Activated gamma-delta T cell treated with anti-CD3 and anti-CD28 coated beads, Interleukin-2, amount 50 U/mL, for 16 hours (primary cell): ENCODE results near the gene CUZD1.

Experiments used
- DNase-seq: peaks from one replicate; pipeline ENCODE4 v3.0.0-alpha.2; 2020; ENCODE audit warnings: low read depth

Gene CUZD1

GRCh38 chr10:122815458-122815857 is 30.2 kb downstream of the CUZD1 start:
- no peak for DNase-seq

DNA sequence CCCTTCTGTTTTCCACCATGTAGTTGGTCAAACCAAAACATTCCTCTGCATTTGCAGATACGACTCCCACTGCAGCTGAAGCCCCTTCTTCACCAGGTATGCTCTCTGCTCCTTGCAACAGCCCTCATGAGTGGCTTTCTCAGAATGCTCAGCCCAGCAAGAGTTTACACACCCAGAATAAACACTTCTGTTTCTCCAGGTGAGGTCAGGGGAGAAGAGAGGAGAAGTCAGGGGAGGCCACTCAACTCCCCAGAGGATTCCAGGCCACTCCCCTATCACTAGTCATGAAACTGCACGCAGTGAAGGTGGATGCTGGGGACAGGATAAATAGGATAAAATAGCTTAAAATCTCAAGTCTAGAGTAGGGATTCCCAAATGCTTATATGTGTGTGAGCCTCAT is 31.2 kb downstream of the CUZD1 start:
- DNase-seq, result no peak

GRCh38 chr10:122812751-122813150 is 32.9 kb downstream of the CUZD1 start:
- DNase-seq, result no peak

- no peak for DNase-seq
Measured at GRCh38 chr10:122802282-122802681, 43.4 kb downstream of the CUZD1 start.

DNA sequence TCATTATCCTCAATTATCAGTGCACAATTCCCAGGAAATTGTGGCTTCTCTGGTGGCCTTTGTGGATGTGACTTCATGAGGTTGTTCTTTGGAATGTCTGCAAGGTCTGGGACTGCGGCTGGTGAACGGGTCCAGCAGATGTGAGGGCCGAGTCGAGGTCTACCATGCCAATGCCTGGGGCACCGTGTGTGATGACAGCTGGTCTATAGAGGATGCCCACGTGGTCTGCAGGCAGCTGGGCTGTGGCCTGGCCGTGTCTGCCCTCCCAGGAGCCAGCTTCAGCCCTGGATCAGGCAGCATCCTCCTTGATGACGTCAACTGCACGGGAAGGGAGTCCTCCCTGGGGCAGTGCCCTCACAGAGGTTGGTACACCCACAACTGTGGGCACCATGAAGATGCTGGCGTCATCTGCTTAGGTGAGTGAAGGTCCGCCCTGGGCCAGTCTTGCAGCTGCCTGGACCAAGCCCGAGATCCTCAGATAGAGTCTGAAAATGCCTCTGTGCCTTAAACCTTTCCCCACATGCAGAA is 46.9 kb downstream of the CUZD1 start:
- no peak for DNase-seq

DNA sequence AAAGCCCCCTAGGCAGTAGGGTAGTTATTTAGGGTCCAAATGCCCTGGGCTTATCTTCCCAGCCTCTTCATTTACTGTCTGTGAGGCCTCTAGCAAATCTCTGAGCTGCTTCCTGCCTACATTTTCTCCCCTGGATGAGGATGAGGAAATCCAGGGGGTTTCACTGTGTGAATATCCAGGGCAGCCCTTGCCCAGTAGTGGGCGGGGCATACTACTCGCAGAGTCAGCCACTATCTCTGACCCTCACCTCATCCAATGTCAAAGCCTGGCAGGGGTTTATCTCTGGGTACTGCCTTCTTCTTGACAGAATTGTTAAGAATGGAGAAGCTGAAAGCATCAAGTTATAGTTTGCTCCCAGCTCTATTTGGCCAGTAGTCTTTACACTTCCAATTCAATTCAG is 48.9 kb downstream of the CUZD1 start:
- DNase-seq, result no peak

DNA sequence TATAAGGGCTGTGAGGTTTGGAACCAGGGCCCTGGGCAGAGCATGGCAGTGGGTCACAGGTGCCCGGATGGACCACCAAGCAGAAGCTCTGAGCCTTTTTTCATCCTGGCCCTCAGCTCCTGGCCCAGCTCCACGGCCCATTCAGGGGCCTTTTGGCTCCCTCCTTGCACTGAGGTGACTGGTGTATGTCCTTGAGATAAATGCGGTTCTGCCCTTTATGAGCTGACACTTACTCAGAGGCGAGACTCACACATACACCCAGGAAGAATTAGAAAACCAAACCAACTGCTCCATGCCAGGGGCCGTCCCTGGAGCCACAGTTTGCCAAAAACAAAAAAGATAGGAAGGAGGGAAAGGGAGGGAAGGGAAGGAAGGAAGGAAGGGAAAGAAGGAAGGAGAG is 49.7 kb downstream of the CUZD1 start:
- no peak for DNase-seq

DNA sequence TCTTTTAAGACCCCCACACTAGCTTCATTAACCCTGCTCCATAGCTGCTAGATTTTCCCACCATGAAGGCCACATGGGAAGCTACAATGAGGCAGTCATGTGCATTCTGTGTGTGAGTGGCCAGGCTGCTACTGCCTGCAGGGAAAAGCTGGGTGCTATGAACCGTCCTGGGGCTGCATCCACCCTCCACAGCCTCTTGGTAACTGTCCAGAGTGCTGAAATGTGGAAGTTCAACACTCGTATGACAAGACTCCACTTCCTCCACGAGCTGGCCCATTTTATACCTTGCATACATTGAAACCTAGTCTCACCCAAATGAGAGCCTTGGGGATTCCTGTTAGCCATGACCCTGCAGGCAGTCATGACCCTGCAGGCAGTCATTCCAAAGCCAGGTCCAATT is 59.4 kb downstream of the CUZD1 start:
- DNase-seq, result no peak

DNA sequence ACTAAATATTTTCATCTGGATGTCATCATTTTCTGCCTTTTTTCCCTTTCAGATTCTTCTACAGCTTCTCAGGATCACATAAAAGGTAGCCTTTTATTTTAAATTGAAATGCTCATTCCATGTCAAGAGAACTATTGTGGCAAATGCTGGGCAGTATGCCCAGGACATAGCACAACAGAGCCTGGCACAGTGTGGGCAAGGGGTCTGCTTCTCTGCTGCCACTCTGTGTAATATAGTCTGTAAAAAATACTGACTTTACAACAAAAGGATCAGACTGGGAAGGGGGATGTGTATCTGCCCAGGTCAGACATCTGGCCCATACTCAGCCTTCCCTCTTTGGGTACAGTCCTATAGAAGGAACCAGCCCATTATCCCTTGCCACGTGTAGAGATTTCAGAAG is 62.7 kb downstream of the CUZD1 start:
- no peak for DNase-seq
